SU-DHL-6 (cell line): ENCODE data around the gene RNFT2.

Source experiments
- H2AFZ ChIP-seq: fragments of 200-600 bp; sonication (generic); 2 replicates; pipeline ENCODE4 v1.6.1; 2014; ENCODE audit warnings: low read depth, mild to moderate bottlenecking, moderate library complexity, mixed read lengths, antibody characterized with exemption, low read length; ENCODE audit not compliant: severe bottlenecking
- H3F3A ChIP-seq: fragments of 200-600 bp; shearing (Covaris generic); 2 replicates; pipeline ENCODE4 v1.6.0; 2016; ENCODE audit warnings: antibody characterized with exemption, mild to moderate bottlenecking; ENCODE audit not compliant: insufficient read depth
- H3K27ac ChIP-seq: fragments of 200-600 bp; sonication (generic); 2 replicates; pipeline ENCODE4 v1.5.1; 2016; ENCODE audit warnings: low read depth, mild to moderate bottlenecking, low read length, moderate library complexity, mixed read lengths
- H3K27me3 ChIP-seq: fragments of 200-600 bp; sonication (generic), shearing (Covaris generic); 2 replicates; pipeline ENCODE4 v1.6.0; 2014; ENCODE audit warnings: mild to moderate bottlenecking, low read length
- H3K36me3 ChIP-seq: fragments of 200-600 bp; sonication (generic); 2 replicates; pipeline ENCODE4 v1.6.1; 2014; ENCODE audit warnings: mild to moderate bottlenecking, low read length, mixed read lengths
- H3K4me2 ChIP-seq: fragments of 300-600, 200-600 bp; shearing (Covaris generic), sonication (generic); 2 replicates; pipeline ENCODE4 v1.6.0; 2014; ENCODE audit warnings: low read length, low read depth, mild to moderate bottlenecking; ENCODE audit not compliant: poor library complexity, severe bottlenecking
- H3K4me3 ChIP-seq: fragments of 200-600 bp; sonication (generic); 2 replicates; pipeline ENCODE4 v1.5.1; 2014; ENCODE audit warnings: antibody characterized with exemption, low read length, mild to moderate bottlenecking, mixed read lengths; ENCODE audit not compliant: insufficient read depth, poor library complexity, severe bottlenecking
- H3K79me2 ChIP-seq: fragments of 200-600 bp; sonication (generic); 2 replicates; pipeline ENCODE4 v1.6.1; 2014; ENCODE audit warnings: mild to moderate bottlenecking, low read length, moderate library complexity; ENCODE audit not compliant: insufficient read depth
- H3K9ac ChIP-seq: fragments of 200-600 bp; sonication (generic); 2 replicates; pipeline ENCODE4 v1.7.0; 2014; ENCODE audit warnings: mild to moderate bottlenecking, low read length
- H3K9me2 ChIP-seq: fragments of 200-600 bp; sonication (generic); replicated peaks from 2 replicates; pipeline ENCODE4 v1.6.1; 2014; ENCODE audit warnings: low read length; ENCODE audit not compliant: insufficient read depth
- H3K9me3 ChIP-seq: fragments of 200-600 bp; sonication (generic); 2 replicates; pipeline ENCODE4 v1.6.1; 2014; ENCODE audit warnings: low read length, mixed read lengths; ENCODE audit not compliant: insufficient read depth
- H4K20me1 ChIP-seq: fragments of 200-600 bp; sonication (generic); 2 replicates; pipeline ENCODE4 v1.6.1; 2014; ENCODE audit warnings: low read depth, mild to moderate bottlenecking, antibody characterized with exemption, low read length, moderate library complexity, mixed read lengths
- CTCF ChIP-seq: fragments of 200-600 bp; sonication (generic); IDR thresholded peaks from one replicate; pipeline ENCODE4 v1.5.1; 2017; ENCODE audit warnings: antibody characterized with exemption, mild to moderate bottlenecking, low read length, moderate library complexity; ENCODE audit not compliant: insufficient read depth, poor library complexity, severe bottlenecking
- EZH2phosphoT487 ChIP-seq: fragments of 200-600 bp; sonication (generic), shearing (Covaris generic); conservative IDR thresholded peaks from 2 replicates; pipeline ENCODE4 v1.6.1; 2018; ENCODE audit warnings: mild to moderate bottlenecking, antibody characterized with exemption, low read length, moderate library complexity, mixed read lengths

Gene RNFT2

GRCh38 chr12:116838365-116838764, 100.2 kb downstream of the RNFT2 start:
- Histone ChIP-seq H3K9ac (no peak overlapping the region), H3K9me3 (no peaks in the 10 kb centered on the region)

GRCh38 chr12:116839287-116839830, 101.2 kb downstream of the RNFT2 start:
- Histone ChIP-seq H3K36me3 (no peaks in the 10 kb centered on the region), H3K9me3 (no peaks in the 10 kb centered on the region), H3K27ac (no peak overlapping the region), H3K4me2 (no peak overlapping the region), H3K79me2 (no peaks in the 10 kb centered on the region), H3K27me3 (no peaks in the 10 kb centered on the region), H2AFZ (no peak overlapping the region), H3F3A (no peaks in the 10 kb centered on the region), H4K20me1 (no peaks in the 10 kb centered on the region), H3K9ac (no peak overlapping the region), H3K9me2 (no peaks in the 10 kb centered on the region), H3K4me3 (no peak overlapping the region)
- TF ChIP-seq CTCF, result no peak
- no peak for TF ChIP-seq EZH2phosphoT487

More at GRCh38 chr12:116838365-116838764, 100.2 kb downstream of the RNFT2 start:
- Histone ChIP-seq H3K4me2 (peak overlapping the region; percentile 9), H3K79me2 (no peaks in the 10 kb centered on the region), H3K27ac (peak overlapping the region; percentile 4), H3K36me3 (no peaks in the 10 kb centered on the region), H3K27me3 (no peaks in the 10 kb centered on the region), H3K9me2 (no peaks in the 10 kb centered on the region), H2AFZ (no peak overlapping the region), H4K20me1 (no peaks in the 10 kb centered on the region), H3K4me3 (no peak overlapping the region), H3F3A (no peaks in the 10 kb centered on the region)
- TF ChIP-seq CTCF, result no peak
- TF ChIP-seq EZH2phosphoT487, result no peak

- H3K4me3 ChIP-seq, result no peak overlapping the region
- H2AFZ ChIP-seq, result no peak overlapping the region
- H3K79me2 ChIP-seq, result no peaks in the 10 kb centered on the region
- no peak for TF ChIP-seq EZH2phosphoT487
- no peak for TF ChIP-seq CTCF
- H3K36me3 ChIP-seq, result no peaks in the 10 kb centered on the region
- H3K9me3 ChIP-seq, result no peaks in the 10 kb centered on the region
- no peak overlapping the region for H3K27ac ChIP-seq
- H3K4me2 ChIP-seq, result no peak overlapping the region
- no peaks in the 10 kb centered on the region for H3K9me2 ChIP-seq
- H3K9ac ChIP-seq, result no peak overlapping the region
- no peaks in the 10 kb centered on the region for H4K20me1 ChIP-seq
- no peaks in the 10 kb centered on the region for H3F3A ChIP-seq
- H3K27me3 ChIP-seq, result no peaks in the 10 kb centered on the region
Measured at GRCh38 chr12:116843085-116843484, 105.0 kb downstream of the RNFT2 start.
